GM19023 (cell line): ENCODE measurements around the gene TCF25.

ENCODE experiments used
- ATAC-seq: cut with Tn5 transposase; IDR thresholded peaks from one replicate; pipeline ENCODE4 v1.9.1; 2021; ENCODE audit warnings: mild to moderate bottlenecking, moderate library complexity; ENCODE audit not compliant: unreplicated experiment

The TCF25 gene

DNA sequence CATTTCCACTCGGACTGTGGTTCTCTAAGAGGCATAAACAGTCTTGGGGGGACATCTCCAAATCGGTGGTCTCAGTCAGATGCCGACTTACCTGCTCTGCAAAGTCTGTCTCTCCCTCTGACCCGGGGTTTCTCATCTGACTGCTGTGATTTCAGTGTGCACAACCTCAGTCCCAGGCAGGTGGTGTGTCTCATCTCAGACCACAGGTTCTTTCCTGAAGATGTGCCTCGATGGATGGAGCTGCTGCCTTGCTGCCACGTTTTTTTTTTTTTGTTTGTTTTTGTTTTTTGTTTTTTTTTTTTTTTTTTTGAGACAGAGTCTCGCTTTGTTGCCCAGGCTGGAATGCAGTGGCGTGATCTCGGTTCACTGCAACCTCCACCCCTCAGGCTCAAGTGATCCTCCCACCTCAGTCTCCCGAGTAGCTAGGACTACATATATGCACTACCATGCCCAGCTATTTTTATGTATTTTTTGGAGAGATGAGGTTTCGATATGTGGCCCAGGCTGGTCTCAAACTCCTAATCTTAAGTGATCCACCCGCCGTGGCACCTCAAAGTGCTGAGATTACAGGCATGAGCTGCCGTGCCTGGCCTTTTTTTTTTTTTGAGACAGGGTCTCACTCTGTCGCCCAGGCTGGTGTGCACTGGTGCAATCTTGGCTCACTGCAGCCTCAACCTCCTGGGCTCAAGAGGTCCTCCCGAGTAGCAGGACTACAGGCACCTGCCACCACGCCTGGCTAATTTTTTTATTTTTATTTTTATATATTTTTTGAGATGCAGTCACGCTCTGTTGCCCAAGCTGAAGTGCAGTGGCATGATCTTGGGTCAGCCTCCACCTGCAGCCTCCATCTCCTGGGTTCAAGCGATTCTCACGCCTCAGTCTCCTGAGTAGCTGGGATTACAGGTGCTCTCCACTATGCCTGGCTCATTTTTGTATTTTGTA lies 29.7 kb upstream of the TCF25 start:
- no peak for ATAC-seq

DNA sequence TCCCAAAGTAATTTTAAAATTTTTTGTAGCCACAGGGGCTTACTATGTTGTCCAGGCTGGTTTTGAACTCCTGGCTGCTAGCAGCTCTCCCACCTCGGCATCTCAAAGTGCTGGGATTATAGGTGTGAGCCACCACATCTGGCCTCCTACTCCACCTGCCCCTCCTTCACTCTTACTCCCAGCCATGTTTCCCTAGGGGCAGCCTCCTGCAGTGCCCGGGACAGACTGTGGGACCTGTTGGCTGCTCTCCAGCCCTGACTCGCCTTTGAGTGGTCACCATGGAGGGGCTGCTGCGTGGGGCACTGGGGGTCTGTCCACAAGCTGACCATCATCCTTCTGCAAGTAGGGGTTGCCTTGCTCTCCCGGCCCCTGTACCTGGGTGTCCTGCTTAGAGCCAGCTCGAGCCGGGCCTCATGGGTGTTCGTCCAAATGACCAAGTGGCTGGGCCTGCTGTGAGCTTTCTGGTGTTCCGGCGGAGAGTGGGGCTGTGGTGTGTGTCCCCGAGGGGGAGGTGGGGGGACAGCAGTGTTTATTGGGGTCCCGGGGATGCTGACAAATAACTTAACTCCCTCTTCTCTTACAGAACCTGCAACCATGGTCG lies 28.6 kb upstream of the TCF25 start:
- no peak for ATAC-seq

DNA sequence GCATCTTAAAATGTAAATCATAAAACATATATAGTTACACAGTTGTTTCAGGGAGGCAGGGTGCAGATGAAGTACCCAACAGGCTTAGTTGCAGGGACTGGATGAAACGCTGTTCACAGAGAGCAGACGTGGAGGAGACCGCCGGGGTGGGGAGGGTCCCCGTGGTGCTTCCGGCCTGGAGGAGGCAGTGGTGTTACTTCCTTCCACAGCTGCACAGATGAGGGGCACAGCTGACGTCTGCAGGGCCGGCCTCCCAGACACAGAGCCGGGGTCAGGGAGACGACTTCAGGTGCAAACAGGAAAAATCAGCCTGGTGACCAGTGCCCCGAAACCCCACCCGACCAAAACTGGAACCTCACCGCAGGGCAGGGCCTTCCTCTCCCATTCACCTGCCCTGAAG lies 28.0 kb upstream of the TCF25 start:
- ATAC-seq = no peak

DNA sequence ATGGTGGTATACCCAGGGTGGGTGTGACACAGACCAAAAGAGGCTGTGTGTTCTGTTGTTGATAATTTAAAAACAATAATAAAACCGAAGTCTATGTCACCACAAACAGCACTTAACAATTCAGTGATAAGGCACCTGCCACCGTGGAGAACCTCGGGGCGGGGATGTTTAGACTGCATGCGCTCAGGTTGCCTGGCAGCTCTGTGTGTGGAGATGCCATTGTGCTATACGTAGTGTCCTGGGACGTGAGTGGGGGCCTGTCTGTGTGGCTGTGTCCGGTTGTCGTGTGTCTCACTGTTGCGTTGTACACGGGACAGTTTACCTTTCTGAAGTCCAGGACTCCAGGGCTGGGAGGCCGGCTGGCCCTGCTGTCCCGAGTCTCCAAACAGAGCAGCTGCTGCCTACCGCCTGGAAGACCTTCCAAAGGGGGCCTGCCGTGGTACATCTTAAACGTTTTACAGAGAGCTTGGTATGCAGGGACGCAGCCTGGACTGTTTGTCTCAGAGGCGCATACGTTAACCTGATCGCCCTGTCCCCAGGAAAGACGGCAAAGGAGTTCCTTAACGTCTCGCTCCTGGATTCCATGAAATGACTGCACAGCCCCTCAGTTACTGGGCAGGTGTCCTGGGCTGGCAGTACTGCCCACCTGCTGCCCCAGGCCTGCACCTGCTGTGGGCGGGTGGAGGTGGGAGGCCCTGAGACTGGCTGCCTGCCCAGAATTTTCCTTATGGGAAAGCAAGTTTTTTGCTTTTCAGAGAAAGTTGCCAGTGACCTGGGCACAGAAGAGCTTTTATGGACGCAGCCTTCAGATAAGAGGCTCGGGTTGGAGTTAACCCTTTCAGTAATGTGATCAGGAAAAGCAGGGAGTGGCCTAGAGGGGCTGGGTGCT lies 26.1 kb upstream of the TCF25 start:
- ATAC-seq = no peak

DNA sequence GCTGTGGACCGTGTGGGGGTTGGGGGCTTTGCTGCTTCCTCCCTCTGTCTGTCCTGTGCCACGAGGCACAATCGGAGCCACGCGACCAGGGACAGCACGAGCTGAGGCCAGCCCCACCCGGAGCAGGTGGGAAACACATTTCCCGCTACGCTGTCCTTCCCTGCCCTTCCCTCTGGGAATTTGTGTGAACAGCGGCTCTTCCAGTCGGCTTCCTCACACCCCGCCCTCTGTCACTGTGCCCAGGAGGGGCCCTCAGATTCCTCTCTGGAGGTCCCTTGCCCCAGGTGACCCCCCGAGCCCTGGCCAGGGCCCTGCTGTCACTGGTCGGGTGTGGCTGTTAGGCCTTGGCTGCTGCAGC lies 25.5 kb upstream of the TCF25 start:
- no peak for ATAC-seq

DNA sequence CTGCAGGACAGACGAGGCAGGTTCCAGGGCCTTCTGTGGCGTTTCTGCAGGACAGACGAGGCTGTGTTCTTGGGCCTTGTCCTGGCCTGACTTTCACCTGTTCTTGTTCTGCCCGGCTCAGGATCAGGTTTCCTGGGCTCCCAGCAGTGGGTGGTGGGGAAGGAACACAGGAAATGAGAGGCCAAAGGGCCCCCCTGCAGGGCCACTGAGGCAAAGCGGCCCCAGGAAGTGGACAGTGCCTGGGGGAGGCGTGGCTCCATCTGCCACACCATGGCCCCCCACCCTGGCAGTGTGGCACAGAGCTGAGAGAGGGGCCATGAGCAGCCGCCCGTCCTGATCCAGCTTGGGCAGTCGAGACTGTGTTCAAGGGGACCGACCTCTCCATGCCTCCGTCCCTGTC lies 24.4 kb upstream of the TCF25 start:
- no peak for ATAC-seq

DNA sequence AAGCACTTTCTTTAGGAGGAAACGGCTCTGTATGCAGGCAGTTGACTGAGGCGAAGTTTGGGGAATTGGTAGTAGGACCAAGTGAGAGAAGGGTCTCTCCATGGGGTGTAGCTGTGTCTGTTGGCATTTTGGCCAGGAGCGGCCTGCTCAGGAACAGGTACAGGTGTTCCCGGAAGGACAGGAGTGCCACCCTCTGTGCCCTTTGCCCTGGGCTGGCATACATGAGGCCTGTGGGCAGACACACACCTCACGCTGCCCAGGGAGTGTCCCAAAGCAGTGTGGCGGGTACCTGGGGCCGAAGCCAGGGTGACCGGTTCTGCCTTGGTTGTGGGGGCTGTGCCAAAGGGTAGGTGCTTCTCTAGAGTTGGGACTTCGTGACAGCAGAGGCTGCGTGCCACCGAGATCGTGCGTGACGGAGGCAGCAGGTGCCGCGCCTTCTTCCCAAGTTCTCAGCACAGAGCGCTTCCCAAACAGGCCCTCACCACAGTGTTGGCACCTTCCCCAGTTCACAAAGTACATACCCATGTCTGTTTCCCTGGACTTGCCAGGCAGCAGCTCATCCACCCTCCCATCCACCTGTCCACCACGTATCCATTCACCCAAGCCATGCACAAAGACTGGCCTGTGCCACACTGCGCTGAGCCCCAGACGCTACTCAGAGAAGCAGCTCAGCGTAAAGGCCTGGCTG lies 19.9 kb upstream of the TCF25 start:
- ATAC-seq = no peak

DNA sequence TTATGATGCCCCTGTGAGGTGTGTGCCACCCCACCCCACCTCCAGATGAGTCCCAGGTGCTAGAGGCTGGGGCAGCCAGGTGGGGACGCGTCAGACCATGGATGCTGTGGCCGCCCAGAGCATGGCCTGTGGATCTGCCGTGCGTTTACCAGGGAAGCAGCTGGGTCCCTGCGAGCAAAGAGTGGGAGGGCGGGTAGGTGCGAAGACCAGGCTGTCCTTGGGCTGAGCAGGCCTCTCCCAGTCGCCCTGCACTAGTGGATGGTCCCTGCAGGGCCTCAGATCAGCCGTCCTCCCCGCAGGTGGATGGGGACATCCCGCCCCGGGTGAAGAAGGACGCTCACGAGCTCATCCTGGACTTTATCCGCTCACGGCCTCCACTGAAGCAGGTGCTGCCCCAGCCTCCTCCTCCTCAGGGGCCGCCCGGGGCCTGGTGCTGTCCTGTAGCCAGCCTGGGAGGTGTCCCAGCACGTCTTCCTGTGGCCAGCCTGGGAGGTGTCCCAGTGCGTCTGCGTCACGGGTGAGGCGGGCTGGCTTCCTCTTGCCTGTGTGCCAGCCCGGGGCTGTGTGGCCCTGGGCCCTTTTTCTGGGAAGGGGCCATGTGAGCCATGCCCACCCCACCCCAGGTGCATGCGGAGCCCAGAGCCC lies 18.0 kb upstream of the TCF25 start:
- ATAC-seq = no peak

DNA sequence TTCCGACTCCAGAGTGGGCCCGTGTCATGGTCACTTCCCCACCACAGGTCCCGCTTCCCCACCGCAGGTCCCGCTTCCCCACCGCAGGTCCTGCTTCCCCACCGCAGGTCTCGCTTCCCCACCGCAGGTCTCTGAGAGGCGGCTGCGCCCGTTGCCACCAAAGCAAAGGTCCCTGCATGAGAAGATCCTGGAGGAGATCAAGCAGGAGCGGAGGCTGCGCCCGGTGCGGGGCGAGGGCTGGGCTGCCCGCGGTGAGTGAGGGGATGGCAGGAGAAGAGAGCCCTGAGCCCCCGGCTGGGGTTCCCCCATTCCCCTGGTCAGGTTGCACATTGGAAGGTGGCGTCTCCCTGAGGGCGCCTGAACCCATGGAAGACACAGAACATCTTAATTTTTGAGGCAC lies 17.4 kb upstream of the TCF25 start:
- no peak for ATAC-seq

DNA sequence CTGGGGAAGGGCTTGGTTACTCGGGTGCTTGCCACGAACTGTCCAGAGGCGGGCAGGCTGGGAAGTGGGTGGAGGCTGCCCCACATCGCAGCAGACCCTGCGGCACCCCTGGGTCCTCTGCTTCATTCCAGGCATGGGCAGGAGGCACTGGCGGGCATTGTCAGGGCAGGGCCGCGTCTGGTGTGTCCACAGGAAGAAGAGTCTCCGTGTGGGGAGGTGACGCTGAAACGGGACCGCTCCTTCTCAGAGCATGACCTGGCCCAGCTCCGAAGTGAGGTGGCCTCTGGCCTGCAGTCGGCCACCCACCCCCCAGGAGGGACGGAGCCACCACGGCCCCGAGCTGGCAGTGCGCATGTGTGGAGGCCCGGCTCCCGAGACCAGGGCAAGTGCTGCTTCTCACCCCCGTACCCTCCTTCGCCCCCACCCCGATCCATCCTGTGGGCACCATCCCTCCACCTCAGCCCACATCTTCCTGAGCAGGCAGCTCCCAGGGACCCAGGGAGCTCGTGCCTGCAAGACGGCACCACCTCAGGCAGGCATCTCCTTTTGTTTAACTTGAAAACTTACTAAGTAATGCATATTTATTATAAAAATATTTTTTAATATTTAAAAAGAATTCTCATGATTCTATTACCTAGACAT lies 14.3 kb upstream of the TCF25 start:
- ATAC-seq = no peak

DNA sequence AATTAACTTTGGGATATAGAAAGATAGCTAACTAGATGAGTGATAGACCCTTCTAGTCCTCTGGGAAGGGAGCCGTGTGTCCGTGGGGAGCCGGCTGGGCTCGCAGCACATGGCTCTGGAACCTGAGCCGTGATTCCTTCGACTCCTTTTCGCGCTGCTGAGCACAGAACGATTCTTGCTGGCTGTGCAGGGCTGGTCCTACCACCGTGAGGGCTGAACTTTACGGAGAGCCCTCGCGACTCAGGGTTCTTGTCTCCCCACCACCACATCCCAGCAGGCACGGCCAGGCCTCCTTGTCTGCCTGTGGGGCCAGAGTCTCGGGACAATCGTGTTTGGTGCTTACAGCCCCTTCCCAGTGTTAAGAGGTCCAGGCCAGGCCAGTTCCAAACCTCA lies 13.8 kb upstream of the TCF25 start:
- no peak for ATAC-seq

DNA sequence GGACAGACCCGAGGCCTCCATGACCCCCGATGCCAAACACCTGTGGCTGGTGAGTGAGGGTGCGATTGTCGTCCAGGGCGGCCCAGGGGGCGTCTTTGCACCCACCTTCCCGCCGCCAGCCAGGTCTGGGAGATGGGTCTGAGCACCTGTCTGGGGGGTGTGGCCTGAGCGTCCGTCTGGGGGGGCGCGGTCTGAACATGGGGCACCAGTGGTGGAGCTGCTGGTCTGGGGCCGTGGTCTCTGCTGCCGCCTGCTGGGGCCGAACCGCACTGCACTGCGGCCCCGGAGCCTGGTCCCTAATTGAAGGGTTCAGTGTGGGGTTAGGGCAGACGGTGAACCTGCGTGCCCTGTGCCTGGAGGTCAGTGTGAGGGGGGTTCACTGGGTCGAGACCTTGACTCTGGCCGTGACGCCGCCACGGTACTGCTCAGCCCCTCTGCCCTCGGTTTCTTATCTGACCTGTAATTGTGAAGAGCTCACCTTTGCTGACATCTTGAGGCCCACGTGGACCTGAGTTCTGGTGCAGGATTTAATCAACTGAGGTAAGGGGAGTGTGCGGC lies 12.6 kb upstream of the TCF25 start:
- ATAC-seq = no peak

DNA sequence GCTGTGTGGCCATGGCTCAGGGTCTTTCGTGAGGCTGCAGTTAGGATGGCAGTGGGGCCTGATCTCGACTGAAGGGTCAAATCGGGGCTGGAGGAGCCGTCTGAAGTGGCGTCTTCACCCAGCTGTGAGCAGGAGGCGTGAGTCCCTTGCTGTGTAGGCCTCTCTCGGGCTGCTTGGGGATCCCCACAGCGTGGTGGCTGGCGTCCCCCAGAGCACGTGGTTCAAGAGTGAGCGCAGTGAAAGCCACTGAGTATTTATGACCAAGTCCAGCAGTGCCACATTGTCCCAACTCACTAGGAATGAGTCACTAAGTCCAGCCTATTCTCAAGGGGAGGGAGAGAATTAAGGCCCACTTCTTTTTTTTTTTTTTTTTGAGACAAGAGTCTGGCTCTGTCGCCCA lies 11.7 kb upstream of the TCF25 start:
- ATAC-seq = no peak

DNA sequence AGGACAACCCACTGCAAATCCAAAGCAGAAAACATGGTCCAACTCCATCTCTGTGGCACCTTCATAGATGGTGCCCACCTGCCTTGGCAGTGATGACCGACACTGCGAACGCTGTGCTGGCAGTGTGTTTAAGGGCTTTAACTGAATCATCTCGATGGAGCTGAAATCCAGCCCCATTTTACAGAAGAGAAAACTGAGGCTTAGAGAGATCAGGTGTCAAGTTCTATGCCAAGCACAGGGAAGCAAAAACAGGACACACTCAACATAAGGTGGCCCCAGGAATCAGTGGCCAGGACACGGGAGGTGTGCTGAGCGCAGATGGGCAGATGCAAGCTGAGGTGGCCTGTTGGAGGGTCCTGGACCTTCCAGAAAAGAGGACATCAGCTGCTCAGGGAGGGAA lies 10.7 kb upstream of the TCF25 start:
- ATAC-seq = no peak

DNA sequence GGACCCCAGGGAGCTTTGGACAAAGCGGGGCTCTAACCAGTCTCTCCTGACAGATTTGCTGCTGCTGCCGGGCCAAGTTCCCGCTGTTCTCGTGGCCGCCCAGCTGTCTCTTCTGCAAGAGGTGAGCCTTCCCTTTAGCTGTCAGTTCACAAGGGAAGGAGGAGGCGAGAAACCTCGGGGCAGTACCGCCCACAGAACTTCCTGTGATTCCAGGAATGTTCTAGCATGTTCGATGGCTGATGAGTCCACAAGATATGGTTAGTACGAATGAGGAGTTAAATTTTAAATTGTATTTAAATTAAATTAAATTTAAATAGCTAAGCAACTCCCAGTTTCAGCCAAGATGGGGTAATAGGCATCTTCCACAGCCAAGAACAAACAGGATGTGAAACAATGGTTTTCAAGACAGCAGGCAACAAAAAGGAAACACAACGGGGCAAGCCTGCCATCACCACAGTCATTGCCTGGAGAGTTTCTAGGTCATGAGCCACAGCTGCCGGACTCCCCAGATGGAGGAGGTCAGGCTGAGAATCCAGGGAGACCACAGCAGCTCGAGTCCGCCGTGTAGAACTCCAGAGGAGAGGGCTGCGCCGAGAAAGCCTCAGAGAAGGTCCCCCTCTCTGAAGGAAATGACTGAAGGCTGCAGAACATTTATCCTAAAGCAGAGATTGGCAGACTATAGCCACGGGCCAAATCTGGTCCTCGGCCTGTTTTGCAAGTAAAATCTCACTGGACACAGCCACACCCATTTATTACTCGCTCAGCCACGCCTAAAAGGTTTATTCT lies 9.5 kb upstream of the TCF25 start:
- ATAC-seq = peak; percentile 45

DNA sequence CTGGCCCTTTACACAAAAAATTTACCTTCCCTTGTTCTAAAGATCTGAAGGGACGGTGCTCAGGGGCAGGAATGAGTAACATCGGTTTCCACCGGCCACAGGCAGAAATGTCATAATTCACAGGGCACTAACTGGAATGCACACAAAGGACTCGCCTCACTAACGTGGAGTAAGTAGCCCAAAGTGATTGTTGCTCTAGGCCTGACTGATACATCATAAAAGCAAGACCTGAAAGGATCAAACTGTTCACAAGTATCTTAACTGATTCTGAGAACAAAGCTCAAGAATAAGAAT lies 8.9 kb upstream of the TCF25 start:
- ATAC-seq = no peak

DNA sequence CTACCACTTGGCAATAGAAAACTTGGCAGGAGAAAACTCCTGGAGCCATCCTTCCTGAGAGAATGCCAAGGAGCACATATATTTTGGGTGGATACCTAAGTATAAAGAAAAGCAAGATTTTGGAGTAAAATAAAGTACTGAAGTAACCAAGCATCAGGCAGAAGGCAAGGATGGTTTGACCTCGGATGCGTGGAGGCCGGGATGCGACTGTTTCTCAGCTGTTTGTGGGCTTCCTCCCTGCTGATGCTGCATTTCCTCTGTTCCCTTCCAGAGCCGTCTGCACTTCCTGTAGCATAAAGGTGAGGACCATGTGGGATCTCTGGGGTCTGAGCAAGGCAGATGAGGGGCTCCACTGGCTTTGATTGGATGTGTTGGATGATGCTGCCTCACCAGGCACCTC lies 5.5 kb upstream of the TCF25 start:
- ATAC-seq = no peak

DNA sequence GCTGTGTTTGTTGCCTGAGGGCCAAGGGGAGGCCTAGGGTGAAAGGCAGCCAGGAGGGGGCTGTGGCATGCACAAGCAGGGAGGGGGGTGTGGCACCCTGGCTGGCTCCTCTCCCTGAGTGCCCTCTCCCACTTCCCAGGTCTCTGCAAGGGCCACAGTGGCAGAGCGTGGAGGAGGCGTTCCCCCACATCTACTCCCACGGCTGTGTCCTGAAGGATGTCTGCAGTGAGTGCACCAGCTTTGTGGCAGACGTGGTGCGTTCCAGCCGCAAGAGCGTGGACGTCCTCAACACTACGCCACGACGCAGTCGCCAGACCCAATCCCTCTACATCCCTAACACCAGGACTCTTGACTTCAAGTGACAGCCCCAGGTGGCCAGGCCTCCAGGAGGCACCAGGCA lies 3.5 kb upstream of the TCF25 start:
- ATAC-seq = no peak

DNA sequence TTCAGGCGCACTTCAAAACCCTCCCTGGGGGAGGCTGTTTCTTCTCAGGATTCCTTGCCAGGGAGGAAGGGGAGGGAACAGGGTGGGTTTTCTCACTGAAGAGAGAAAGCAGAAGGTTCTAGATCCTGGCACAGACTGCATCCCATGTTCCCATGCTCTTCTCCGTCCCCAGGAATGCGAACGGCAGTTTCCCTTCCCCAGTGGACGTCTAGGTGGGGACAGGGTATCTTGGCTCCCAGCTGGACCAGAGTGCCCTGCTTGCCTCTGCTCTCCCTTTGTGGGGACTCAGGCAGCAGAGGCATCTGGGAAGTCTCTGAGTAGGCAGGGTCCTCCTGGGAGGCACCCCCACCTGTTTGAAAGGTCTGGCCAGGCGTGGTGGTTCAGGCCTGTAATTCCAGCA lies 3.0 kb upstream of the TCF25 start:
- no peak for ATAC-seq
